Measurements from ENCODE around the gene CHST14. TPM values are rescaled to one million over a fixed set of nuclear protein-coding genes. Genes with fewer than 3 reads are reported as not detected.

CHST14 gene, protein sequence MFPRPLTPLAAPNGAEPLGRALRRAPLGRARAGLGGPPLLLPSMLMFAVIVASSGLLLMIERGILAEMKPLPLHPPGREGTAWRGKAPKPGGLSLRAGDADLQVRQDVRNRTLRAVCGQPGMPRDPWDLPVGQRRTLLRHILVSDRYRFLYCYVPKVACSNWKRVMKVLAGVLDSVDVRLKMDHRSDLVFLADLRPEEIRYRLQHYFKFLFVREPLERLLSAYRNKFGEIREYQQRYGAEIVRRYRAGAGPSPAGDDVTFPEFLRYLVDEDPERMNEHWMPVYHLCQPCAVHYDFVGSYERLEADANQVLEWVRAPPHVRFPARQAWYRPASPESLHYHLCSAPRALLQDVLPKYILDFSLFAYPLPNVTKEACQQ
- total RNA-seq (14.3 TPM), polyA plus RNA-seq (ENCODE audit: insufficient read depth, low read depth, low replicate concordance) (11.9 TPM)
- long read RNA-seq, donor 1, transcript CHST14-201 (1 exons, 3,574 nt): major isoform, 40 of 40 reads
- long read RNA-seq, donor 1, partial matches to known transcripts: 0 of 40 reads
- long read RNA-seq, donor 1, other reads (novel, unspliced or antisense): 0 of 40 reads
- long read RNA-seq, donor 2, transcript CHST14-201 (1 exons, 3,574 nt): major isoform, 31 of 31 reads
- long read RNA-seq, donor 2, partial matches to known transcripts: 0 of 31 reads
- long read RNA-seq, donor 2, other reads (novel, unspliced or antisense): 0 of 31 reads
- long read RNA-seq, donor 3, transcript CHST14-201 (1 exons, 3,574 nt): major isoform, 30 of 30 reads
- long read RNA-seq, donor 3, partial matches to known transcripts: 0 of 30 reads
- long read RNA-seq, donor 3, other reads (novel, unspliced or antisense): 0 of 30 reads
- long read RNA-seq, donor 4, transcript CHST14-201 (1 exons, 3,574 nt): major isoform, 14 of 14 reads
- long read RNA-seq, donor 4, partial matches to known transcripts: 0 of 14 reads
- long read RNA-seq, donor 4, other reads (novel, unspliced or antisense): 0 of 14 reads
- long read RNA-seq, donor 5, partial matches to known transcripts: 0 of 3 reads
- long read RNA-seq, donor 5, other reads (novel, unspliced or antisense): 0 of 3 reads
- long read RNA-seq, donor 6, transcript CHST14-201 (1 exons, 3,574 nt): major isoform, 9 of 9 reads
- long read RNA-seq, donor 6, partial matches to known transcripts: 0 of 9 reads
- long read RNA-seq, donor 6, other reads (novel, unspliced or antisense): 0 of 9 reads
- long read RNA-seq, donor 7, transcript CHST14-201 (1 exons, 3,574 nt): major isoform, 9 of 9 reads
- long read RNA-seq, donor 7, partial matches to known transcripts: 0 of 9 reads
- long read RNA-seq, donor 7, other reads (novel, unspliced or antisense): 0 of 9 reads
- long read RNA-seq, donor 8, transcript CHST14-201 (1 exons, 3,574 nt): major isoform, 34 of 34 reads
- long read RNA-seq, donor 8, partial matches to known transcripts: 0 of 34 reads
- long read RNA-seq, donor 8, other reads (novel, unspliced or antisense): 0 of 34 reads
- long read RNA-seq, donor 9, transcript CHST14-201 (1 exons, 3,574 nt): major isoform, 14 of 14 reads
- long read RNA-seq, donor 9, partial matches to known transcripts: 0 of 14 reads
- long read RNA-seq, donor 9, other reads (novel, unspliced or antisense): 0 of 14 reads
- long read RNA-seq, donor 10, transcript CHST14-201 (1 exons, 3,574 nt): major isoform, 19 of 19 reads
- long read RNA-seq, donor 10, partial matches to known transcripts: 0 of 19 reads
- long read RNA-seq, donor 10, other reads (novel, unspliced or antisense): 0 of 19 reads

DNA sequence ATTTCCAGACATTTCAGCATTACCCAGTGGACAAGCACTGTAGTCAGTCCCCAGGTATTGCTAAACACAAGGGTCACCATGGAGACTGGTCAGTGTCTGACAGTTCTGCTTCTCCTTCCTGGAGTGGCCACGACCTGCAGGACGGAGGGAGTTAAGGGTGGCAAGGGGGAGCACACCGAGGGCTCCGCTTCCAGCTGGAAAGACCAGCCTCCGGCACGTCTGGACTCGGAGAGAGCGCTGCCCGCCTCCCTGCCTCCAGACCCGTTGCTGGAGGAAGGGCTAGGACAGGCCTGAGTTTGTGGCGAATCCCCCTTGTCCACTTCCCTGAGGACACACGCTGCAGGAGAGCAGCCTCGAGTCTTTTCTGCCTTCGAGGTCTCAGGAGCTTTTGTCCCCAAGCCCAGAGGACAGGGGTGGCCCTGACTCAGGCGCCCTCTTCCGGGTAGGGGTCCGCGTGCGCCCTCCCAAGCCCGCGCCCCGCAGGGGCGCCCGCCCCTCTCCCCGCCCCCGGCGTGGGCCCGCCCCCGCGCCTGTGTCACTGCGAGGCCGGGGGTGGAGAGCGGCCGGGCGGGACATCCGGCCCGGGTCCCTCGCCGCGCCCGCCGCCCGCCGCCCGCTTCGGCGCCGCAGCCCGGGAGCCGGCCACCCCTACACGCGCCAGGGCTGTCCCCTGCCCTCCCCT, at the start of gene CHST14:
Gene CHST14 (plus strand): TSS at position 562 of the 682 bp plus-strand sequence. CDS start 230 bp downstream, outside the sequence.
- TF ChIP-seq, protein P1, sequence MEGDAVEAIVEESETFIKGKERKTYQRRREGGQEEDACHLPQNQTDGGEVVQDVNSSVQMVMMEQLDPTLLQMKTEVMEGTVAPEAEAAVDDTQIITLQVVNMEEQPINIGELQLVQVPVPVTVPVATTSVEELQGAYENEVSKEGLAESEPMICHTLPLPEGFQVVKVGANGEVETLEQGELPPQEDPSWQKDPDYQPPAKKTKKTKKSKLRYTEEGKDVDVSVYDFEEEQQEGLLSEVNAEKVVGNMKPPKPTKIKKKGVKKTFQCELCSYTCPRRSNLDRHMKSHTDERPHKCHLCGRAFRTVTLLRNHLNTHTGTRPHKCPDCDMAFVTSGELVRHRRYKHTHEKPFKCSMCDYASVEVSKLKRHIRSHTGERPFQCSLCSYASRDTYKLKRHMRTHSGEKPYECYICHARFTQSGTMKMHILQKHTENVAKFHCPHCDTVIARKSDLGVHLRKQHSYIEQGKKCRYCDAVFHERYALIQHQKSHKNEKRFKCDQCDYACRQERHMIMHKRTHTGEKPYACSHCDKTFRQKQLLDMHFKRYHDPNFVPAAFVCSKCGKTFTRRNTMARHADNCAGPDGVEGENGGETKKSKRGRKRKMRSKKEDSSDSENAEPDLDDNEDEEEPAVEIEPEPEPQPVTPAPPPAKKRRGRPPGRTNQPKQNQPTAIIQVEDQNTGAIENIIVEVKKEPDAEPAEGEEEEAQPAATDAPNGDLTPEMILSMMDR (IDR thresholded peaks at IDR 0.05; ENCODE audit: borderline replicate concordance, extremely low read depth, insufficient read depth): no peak
- no peaks in the 10 kb centered on the region for H3K27me3 ChIP-seq (ENCODE audit: control insufficient read depth, insufficient read depth, low read length)
- peaks cover 0 to 4% (median 2%) of the 10 kb centered on the region in 3 donors for H3K36me3 ChIP-seq (ENCODE audit: control insufficient read depth in 2 of 3, insufficient read depth in 3 of 3, low read length in 3 of 3)
- H3K9ac ChIP-seq (ENCODE audit: low read length in 3 of 3): peak within 1 kb of the TSS; percentile 62 to 77 (median 74)
- intact Hi-C loops (cut with DNase I): no loop called here
- peaks cover 0 to 15% (median 0%) of the 10 kb centered on the region in 3 donors for H3K4me1 ChIP-seq (ENCODE audit: control insufficient read depth in 2 of 3, insufficient read depth in 2 of 3, low read depth in 1 of 3, low read length in 3 of 3)
- peak; percentile 83 to 92 (median 88) for DNase-seq
- H3K27ac ChIP-seq (ENCODE audit: low read depth in 2 of 2, low read length in 2 of 2): peak within 1 kb of the TSS; percentile 47 to 71
- FAIRE-seq: no peak
- H3K9me3 ChIP-seq (ENCODE audit: control insufficient read depth in 2 of 3, insufficient read depth in 1 of 3, low read length in 3 of 3): no peaks in the 10 kb centered on the region
- H3K4me3 ChIP-seq (ENCODE audit: low read length in 3 of 3): peak within 1 kb of the TSS; percentile 74 to 88 (median 76)

DNA sequence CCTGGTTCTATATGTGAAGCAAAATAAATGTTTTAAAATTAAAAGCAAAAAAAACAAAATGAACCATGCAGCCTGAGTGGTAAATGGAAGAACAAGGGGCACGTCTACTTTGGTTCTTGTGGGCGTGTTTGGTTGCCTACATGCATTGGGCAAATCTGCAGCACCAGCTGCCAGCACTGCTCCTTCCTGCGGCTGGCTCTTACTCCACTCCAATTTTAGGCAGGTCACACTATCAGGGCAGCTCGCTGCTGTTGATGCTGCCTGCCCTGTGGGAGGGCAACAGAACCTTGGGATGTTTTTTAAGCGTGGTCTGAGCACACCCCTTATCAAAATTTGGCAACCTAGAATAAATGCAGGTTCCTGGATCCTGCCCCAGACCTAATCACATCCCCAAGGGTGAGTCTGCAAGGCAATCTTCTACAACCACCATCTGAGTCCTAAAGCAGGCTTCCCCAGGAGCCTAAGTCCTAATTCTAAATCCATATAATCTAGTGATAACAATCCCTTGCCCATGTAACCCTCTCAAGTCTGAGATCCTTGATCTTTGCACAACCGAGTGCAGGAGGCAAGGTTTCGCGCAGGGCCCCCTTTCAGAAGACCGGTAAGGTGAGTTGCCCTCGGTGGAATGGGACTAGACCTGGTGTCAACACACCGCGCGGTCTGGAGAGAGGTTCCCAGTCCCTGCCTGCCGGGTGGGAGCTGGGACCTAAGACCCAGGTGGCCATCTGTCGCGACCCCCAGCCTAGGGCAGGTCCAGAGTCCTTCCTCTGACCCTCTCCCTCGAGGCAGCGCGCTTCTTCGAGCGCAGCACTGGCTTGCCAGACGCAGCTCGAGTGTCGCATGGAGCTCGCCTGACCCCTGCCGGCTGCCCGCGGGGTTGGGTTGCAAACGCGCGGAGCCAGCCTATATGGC, 49.3 kb upstream of the CHST14 start:
- DNase-seq: peak; percentile 78 to 92 (median 83)
- intact Hi-C loops (cut with DNase I): loop anchor here (10.0 kb wide), 1 partner anchor 147 kb away; no protein-coding TSS in a partner anchor
- Histone ChIP-seq H3K27me3 (ENCODE audit: control insufficient read depth, insufficient read depth, low read length) (no peaks in the 10 kb centered on the region), H3K4me1 (ENCODE audit: control insufficient read depth in 2 of 3, insufficient read depth in 2 of 3, low read depth in 1 of 3, low read length in 3 of 3) (peaks cover 0 to 13% (median 12%) of the 10 kb centered on the region in 3 donors), H3K9me3 (ENCODE audit: control insufficient read depth in 2 of 3, insufficient read depth in 1 of 3, low read length in 3 of 3) (no peaks in the 10 kb centered on the region), H3K27ac (ENCODE audit: low read depth in 2 of 2, low read length in 2 of 2) (no peak overlapping the region), H3K36me3 (ENCODE audit: control insufficient read depth in 2 of 3, insufficient read depth in 3 of 3, low read length in 3 of 3) (peaks cover 0 to 3% (median 3%) of the 10 kb centered on the region in 3 donors), H3K4me3 (ENCODE audit: low read length in 3 of 3) (no peak overlapping the region), H3K9ac (ENCODE audit: low read length in 3 of 3) (no peak overlapping the region)
- FAIRE-seq: no peak
- TF ChIP-seq, protein P1 (IDR thresholded peaks at IDR 0.05; ENCODE audit: borderline replicate concordance, extremely low read depth, insufficient read depth): peak; percentile 98
